ENCODE data around the gene ANGPTL4. TPM values are rescaled to one million over a fixed set of nuclear protein-coding genes. Genes with fewer than 3 reads are reported as not detected.

Gene ANGPTL4
- total and polyA plus RNA-seq, 2 of the 13 experiments (the other 11 are each of a cell fraction or from before 2014, with no cell fraction given) = 0.80 to 21.7 TPM

- peak; percentile 35 for TF ChIP-seq U2AF1 (optimal IDR thresholded peaks at IDR 0.05; ENCODE audit: low read depth, low read length)
- no peak for TF ChIP-seq ZNF562 (CRISPR knock-in tag; IDR thresholded peaks at IDR 0.05; ENCODE audit: borderline replicate concordance)
- no peak for TF ChIP-seq FOXJ3 (CRISPR knock-in tag; IDR thresholded peaks at IDR 0.05; ENCODE audit: borderline replicate concordance)
- no peak; the same call in 1 of the 2 replicates for TF ChIP-seq YEATS4 (CRISPR knock-in tag; IDR thresholded peaks at IDR 0.05; ENCODE audit: borderline replicate concordance)
- TF ChIP-seq ETV5 (CRISPR knock-in tag; IDR thresholded peaks at IDR 0.05; ENCODE audit: borderline replicate concordance) = peak; percentile 54; the same call in 1 of the 2 replicates
- no peak for TF ChIP-seq STAT6 (CRISPR knock-in tag; IDR thresholded peaks at IDR 0.05; ENCODE audit: borderline replicate concordance)
- TF ChIP-seq SOX13 (IDR thresholded peaks at IDR 0.05) = no peak
- TF ChIP-seq SOX13 (CRISPR knock-in tag; conservative IDR thresholded peaks at IDR 0.05 in 1 of 2, IDR thresholded peaks at IDR 0.05 in 1 of 2) = peak in 1 of 2 experiments; percentile 42; a peak in 1 of 4 replicates
- no peak for TF ChIP-seq CBX5 (CRISPR knock-in tag; IDR thresholded peaks at IDR 0.05; ENCODE audit: borderline replicate concordance)
- no peak for TF ChIP-seq ZNF605 (CRISPR knock-in tag; IDR thresholded peaks at IDR 0.05)
- no peak for TF ChIP-seq SKI (IDR thresholded peaks at IDR 0.05; ENCODE audit: partially characterized antibody)
- TF ChIP-seq ZNF691 (CRISPR knock-in tag; IDR thresholded peaks at IDR 0.05; ENCODE audit: borderline replicate concordance, low read depth) = no peak
- TF ChIP-seq PAWR (CRISPR knock-in tag; IDR thresholded peaks at IDR 0.05; ENCODE audit: borderline replicate concordance) = no peak
- TF ChIP-seq SMARCE1 (IDR thresholded peaks at IDR 0.05; ENCODE audit: borderline replicate concordance) = no peak
- no peak for TF ChIP-seq ZNF382 (CRISPR knock-in tag; IDR thresholded peaks at IDR 0.05; ENCODE audit: borderline replicate concordance)
- TF ChIP-seq PCBP2 (optimal IDR thresholded peaks at IDR 0.05; ENCODE audit: low read depth, low read length, poor library complexity, severe bottlenecking) = no peak
- no peak for TF ChIP-seq DR1 (CRISPR knock-in tag; IDR thresholded peaks at IDR 0.05)
- no peak for TF ChIP-seq SSRP1 (CRISPR knock-in tag; IDR thresholded peaks at IDR 0.05)
- no peak for TF ChIP-seq SIX4 (CRISPR knock-in tag; IDR thresholded peaks at IDR 0.05)
- no peak for TF ChIP-seq ZUFSP (CRISPR knock-in tag; IDR thresholded peaks at IDR 0.05; ENCODE audit: borderline replicate concordance)
- TF ChIP-seq FOXP1 (IDR thresholded peaks at IDR 0.05) = no peak
- no peak for TF ChIP-seq FOXP1 (CRISPR knock-in tag; IDR thresholded peaks at IDR 0.05)
- TF ChIP-seq ZNF619 (CRISPR knock-in tag; IDR thresholded peaks at IDR 0.05) = no peak
- no peak for TF ChIP-seq ZBTB44 (CRISPR knock-in tag; IDR thresholded peaks at IDR 0.05)
These were observed 1.8 kb upstream of the ANGPTL4 start (continued) for GRCh38 chr19:8361921-8362793.
